ENCODE data around the gene NAV3. TPM values are rescaled to one million over a fixed set of nuclear protein-coding genes. Genes with fewer than 3 reads are reported as not detected.

The NAV3 gene
- polyA plus RNA-seq, 1 of the 3 experiments (the other 2 are of a cell fraction), result 10.5 TPM

DNA sequence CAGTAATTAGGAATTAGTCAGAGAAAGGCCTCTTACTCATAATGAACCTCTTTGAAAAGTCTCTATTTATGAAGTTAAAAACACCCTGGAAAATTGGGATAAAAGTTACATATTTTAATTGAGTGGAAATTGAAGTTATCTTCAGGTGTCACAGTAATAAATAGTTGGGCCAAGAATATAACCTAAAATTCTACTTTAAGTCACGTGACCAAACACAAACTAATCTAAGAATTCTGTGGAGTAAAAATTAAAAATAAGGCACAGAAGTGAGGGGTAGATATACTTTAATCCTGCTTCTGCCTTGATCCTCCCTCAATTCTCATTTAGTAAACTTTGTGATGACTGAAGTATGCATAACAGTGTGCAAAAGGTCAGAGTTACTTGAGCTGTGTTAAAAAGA lies 226.4 kb downstream of the NAV3 start:
- H3K4me3 ChIP-seq (ENCODE audit: low read depth in 2 of 2, low read length in 1 of 2), result no peak overlapping the region
- H3K9me3 ChIP-seq, result no peaks in the 10 kb centered on the region
- ChIA-PET POLR2A (no interaction called here), CTCF (interaction anchor here (1.0 kb wide), 1 partner anchor 9 kb away, joined by 3 read pairs; no protein-coding TSS in a partner anchor)
- H2AFZ ChIP-seq (ENCODE audit: low read depth), result no peak overlapping the region
- H3K27ac ChIP-seq (ENCODE audit: low read depth in 2 of 2, low read length in 1 of 2), result no peak overlapping the region
- H3K27me3 ChIP-seq (ENCODE audit: insufficient read depth), result no peaks in the 10 kb centered on the region
- DNase-seq, result no peak
- H3K9me2 ChIP-seq, result no peaks in the 10 kb centered on the region
- H3K4me1 ChIP-seq (ENCODE audit: control insufficient read depth in 1 of 2, insufficient read depth in 2 of 2, low read depth in 1 of 2, low read length in 1 of 2), result peaks cover 0 to 4% of the 10 kb centered on the region in 2 experiments; a peak in 1 of 4 replicates
- no peaks in the 10 kb centered on the region for H3F3A ChIP-seq (replicated peaks; ENCODE audit: insufficient read depth)
- H3K36me3 ChIP-seq (replicated peaks in 1 of 2; ENCODE audit: control insufficient read depth in 1 of 2, insufficient read depth in 2 of 2, low read length in 1 of 2), result peaks cover 4 to 20% of the 10 kb centered on the region in 2 experiments
- WGBS (ENCODE audit: low lambda C conversion rate), result 98% methylated on average over 1 of the region's 1 CpG
- H3K79me2 ChIP-seq (ENCODE audit: insufficient read depth), result 0 out of 2 replicates have a peak, but pooled peaks cover 3% of the 10 kb centered on the region
- no peaks in the 10 kb centered on the region for H4K20me1 ChIP-seq (ENCODE audit: insufficient read depth)
- no peak overlapping the region for H3K4me2 ChIP-seq
- TF ChIP-seq, protein P1, sequence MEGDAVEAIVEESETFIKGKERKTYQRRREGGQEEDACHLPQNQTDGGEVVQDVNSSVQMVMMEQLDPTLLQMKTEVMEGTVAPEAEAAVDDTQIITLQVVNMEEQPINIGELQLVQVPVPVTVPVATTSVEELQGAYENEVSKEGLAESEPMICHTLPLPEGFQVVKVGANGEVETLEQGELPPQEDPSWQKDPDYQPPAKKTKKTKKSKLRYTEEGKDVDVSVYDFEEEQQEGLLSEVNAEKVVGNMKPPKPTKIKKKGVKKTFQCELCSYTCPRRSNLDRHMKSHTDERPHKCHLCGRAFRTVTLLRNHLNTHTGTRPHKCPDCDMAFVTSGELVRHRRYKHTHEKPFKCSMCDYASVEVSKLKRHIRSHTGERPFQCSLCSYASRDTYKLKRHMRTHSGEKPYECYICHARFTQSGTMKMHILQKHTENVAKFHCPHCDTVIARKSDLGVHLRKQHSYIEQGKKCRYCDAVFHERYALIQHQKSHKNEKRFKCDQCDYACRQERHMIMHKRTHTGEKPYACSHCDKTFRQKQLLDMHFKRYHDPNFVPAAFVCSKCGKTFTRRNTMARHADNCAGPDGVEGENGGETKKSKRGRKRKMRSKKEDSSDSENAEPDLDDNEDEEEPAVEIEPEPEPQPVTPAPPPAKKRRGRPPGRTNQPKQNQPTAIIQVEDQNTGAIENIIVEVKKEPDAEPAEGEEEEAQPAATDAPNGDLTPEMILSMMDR (IDR thresholded peaks at IDR 0.05), result no peak
- no peak for TF ChIP-seq FOXM1 (IDR thresholded peaks at IDR 0.05; ENCODE audit: low read depth)
- no peak for TF ChIP-seq NRF1 (IDR thresholded peaks at IDR 0.05; ENCODE audit: low read depth, low read length)
- TF ChIP-seq YY1 (IDR thresholded peaks at IDR 0.05; ENCODE audit: low read depth), result no peak
- no peak for TF ChIP-seq EP300 (IDR thresholded peaks at IDR 0.05; ENCODE audit: borderline replicate concordance in 1 of 2, low read depth in 1 of 2, low read length in 1 of 2)
- TF ChIP-seq, protein P2, sequence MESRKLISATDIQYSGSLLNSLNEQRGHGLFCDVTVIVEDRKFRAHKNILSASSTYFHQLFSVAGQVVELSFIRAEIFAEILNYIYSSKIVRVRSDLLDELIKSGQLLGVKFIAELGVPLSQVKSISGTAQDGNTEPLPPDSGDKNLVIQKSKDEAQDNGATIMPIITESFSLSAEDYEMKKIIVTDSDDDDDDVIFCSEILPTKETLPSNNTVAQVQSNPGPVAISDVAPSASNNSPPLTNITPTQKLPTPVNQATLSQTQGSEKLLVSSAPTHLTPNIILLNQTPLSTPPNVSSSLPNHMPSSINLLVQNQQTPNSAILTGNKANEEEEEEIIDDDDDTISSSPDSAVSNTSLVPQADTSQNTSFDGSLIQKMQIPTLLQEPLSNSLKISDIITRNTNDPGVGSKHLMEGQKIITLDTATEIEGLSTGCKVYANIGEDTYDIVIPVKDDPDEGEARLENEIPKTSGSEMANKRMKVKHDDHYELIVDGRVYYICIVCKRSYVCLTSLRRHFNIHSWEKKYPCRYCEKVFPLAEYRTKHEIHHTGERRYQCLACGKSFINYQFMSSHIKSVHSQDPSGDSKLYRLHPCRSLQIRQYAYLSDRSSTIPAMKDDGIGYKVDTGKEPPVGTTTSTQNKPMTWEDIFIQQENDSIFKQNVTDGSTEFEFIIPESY (IDR thresholded peaks at IDR 0.05; ENCODE audit: borderline replicate concordance, low read depth), result no peak
- no peak for TF ChIP-seq RCOR1 (IDR thresholded peaks at IDR 0.05; ENCODE audit: low read length)
- no peak for TF ChIP-seq EZH2phosphoT487 (IDR thresholded peaks at IDR 0.05; ENCODE audit: borderline replicate concordance, low read depth)
- no peak for TF ChIP-seq MXI1 (IDR thresholded peaks at IDR 0.05; ENCODE audit: low read depth, low read length)
- TF ChIP-seq, protein P3, sequence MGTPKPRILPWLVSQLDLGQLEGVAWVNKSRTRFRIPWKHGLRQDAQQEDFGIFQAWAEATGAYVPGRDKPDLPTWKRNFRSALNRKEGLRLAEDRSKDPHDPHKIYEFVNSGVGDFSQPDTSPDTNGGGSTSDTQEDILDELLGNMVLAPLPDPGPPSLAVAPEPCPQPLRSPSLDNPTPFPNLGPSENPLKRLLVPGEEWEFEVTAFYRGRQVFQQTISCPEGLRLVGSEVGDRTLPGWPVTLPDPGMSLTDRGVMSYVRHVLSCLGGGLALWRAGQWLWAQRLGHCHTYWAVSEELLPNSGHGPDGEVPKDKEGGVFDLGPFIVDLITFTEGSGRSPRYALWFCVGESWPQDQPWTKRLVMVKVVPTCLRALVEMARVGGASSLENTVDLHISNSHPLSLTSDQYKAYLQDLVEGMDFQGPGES (IDR thresholded peaks at IDR 0.05; ENCODE audit: low read depth, low read length), result no peak
- TF ChIP-seq, protein P4, sequence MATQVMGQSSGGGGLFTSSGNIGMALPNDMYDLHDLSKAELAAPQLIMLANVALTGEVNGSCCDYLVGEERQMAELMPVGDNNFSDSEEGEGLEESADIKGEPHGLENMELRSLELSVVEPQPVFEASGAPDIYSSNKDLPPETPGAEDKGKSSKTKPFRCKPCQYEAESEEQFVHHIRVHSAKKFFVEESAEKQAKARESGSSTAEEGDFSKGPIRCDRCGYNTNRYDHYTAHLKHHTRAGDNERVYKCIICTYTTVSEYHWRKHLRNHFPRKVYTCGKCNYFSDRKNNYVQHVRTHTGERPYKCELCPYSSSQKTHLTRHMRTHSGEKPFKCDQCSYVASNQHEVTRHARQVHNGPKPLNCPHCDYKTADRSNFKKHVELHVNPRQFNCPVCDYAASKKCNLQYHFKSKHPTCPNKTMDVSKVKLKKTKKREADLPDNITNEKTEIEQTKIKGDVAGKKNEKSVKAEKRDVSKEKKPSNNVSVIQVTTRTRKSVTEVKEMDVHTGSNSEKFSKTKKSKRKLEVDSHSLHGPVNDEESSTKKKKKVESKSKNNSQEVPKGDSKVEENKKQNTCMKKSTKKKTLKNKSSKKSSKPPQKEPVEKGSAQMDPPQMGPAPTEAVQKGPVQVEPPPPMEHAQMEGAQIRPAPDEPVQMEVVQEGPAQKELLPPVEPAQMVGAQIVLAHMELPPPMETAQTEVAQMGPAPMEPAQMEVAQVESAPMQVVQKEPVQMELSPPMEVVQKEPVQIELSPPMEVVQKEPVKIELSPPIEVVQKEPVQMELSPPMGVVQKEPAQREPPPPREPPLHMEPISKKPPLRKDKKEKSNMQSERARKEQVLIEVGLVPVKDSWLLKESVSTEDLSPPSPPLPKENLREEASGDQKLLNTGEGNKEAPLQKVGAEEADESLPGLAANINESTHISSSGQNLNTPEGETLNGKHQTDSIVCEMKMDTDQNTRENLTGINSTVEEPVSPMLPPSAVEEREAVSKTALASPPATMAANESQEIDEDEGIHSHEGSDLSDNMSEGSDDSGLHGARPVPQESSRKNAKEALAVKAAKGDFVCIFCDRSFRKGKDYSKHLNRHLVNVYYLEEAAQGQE (IDR thresholded peaks at IDR 0.05; ENCODE audit: low read depth, low read length), result no peak
- TF ChIP-seq, protein P5, sequence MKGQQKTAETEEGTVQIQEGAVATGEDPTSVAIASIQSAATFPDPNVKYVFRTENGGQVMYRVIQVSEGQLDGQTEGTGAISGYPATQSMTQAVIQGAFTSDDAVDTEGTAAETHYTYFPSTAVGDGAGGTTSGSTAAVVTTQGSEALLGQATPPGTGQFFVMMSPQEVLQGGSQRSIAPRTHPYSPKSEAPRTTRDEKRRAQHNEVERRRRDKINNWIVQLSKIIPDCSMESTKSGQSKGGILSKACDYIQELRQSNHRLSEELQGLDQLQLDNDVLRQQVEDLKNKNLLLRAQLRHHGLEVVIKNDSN (IDR thresholded peaks at IDR 0.05; ENCODE audit: borderline replicate concordance, low read depth), result no peak
- TF ChIP-seq SMC3 (IDR thresholded peaks at IDR 0.05; ENCODE audit: low read depth, low read length), result no peak
- TF ChIP-seq TEAD4 (IDR thresholded peaks at IDR 0.05; ENCODE audit: borderline replicate concordance, insufficient read depth), result no peak
- TF ChIP-seq FOXJ3 (CRISPR knock-in tag; IDR thresholded peaks at IDR 0.05), result no peak
- no peak for TF ChIP-seq GATA2 (CRISPR knock-in tag; IDR thresholded peaks at IDR 0.05)
- H3K9ac ChIP-seq, result no peak overlapping the region
